B cell (primary cell): Measurements from ENCODE around the gene HSBP1. TPM values are rescaled to one million over a fixed set of nuclear protein-coding genes. Genes with fewer than 3 reads are reported as not detected.

Experiments used
- ATAC-seq: fragments of 200-7000 bp; cut with Tn5 transposase; one replicate; pipeline ENCODE4 v1.10.0; 2021; ENCODE audit warnings: low read depth, mild to moderate bottlenecking, moderate number of reproducible peaks, moderate library complexity
- CTCF ChIA-PET: fragments of 350-600 bp; sonication (Branson Sonifier 250); formaldehyde crosslinking; loops from one replicate; lab custom pipeline; 2021; ENCODE audit warnings: antibody characterized with exemption, inconsistent platforms; lab: Charles Lee
- POLR2A ChIA-PET: fragments of 350-600 bp; sonication (Branson Sonifier 250); formaldehyde crosslinking; loops from one replicate; lab custom pipeline; 2021; ENCODE audit warnings: antibody characterized with exemption; lab: Charles Lee
- DNase-seq: peaks from one replicate; pipeline ENCODE4 v3.0.0; 2013
- H2AFZ ChIP-seq: 2 replicates; pipeline ENCODE4 v1.6.1; 2012; ENCODE audit warnings: mild to moderate bottlenecking, low read depth, low read length; ENCODE audit not compliant: insufficient read depth, poor library complexity, severe bottlenecking
- H3K27ac ChIP-seq, 2 donors: 1 replicate in 1 of 2; 2 replicates in 1 of 2; pipeline ENCODE4 v1.5.1; 2012 to 2013; ENCODE audit warnings: low read length in 2 of 2, mild to moderate bottlenecking in 2 of 2, moderate library complexity in 1 of 2
- H3K27me3 ChIP-seq, 4 experiments: fragments of 200-600 bp in 1 of 4; sonication (generic) in 1 of 4; replicated peaks in 1 of 4; 1 replicate in 2 of 4; 2 replicates in 2 of 4; pipeline versions ENCODE4 v1.6.1 to v1.7.0; 2013 to 2016; ENCODE audit warnings: low read length in 3 of 4, mild to moderate bottlenecking in 2 of 4, mixed read lengths in 1 of 4, moderate library complexity in 1 of 4; ENCODE audit not compliant: insufficient read depth in 4 of 4, control insufficient read depth in 3 of 4; ENCODE audit errors: control extremely low read depth in 1 of 4
- H3K36me3 ChIP-seq, 2 experiments: replicated peaks in 1 of 2; 1 replicate in 1 of 2; 2 replicates in 1 of 2; pipeline versions ENCODE4 v1.6.1 to v1.7.1; 2013; ENCODE audit warnings: low read length in 1 of 2; ENCODE audit not compliant: insufficient read depth in 2 of 2, control insufficient read depth in 1 of 2; ENCODE audit errors: control extremely low read depth in 1 of 2, extremely low read depth in 1 of 2
- H3K4me1 ChIP-seq, 2 donors: fragments of 200-600 bp in 1 of 2; sonication (generic) in 1 of 2; 1 replicate in 1 of 2; 2 replicates in 1 of 2; pipeline versions ENCODE4 v1.5.1 to v1.6.1; 2013 to 2017; ENCODE audit warnings: low read length in 2 of 2; ENCODE audit not compliant: control insufficient read depth in 2 of 2, insufficient read depth in 2 of 2
- H3K4me2 ChIP-seq: replicated peaks from 2 replicates; pipeline ENCODE3; 2012; ENCODE audit warnings: mild to moderate bottlenecking, low read depth, low read length; ENCODE audit not compliant: poor library complexity, severe bottlenecking
- H3K4me3 ChIP-seq, 5 experiments: fragments of 200-600 bp in 1 of 5; sonication (generic) in 1 of 5; 1 replicate in 3 of 5; 2 replicates in 2 of 5; pipeline versions ENCODE4 v1.5.1 to v1.7.0; 2011 to 2016; ENCODE audit warnings: low read length in 4 of 5, mild to moderate bottlenecking in 4 of 5, low read depth in 2 of 5, control low read depth in 1 of 5, moderate library complexity in 1 of 5; ENCODE audit not compliant: insufficient read depth in 1 of 5; ENCODE audit errors: control extremely low read depth in 1 of 5, extremely low read depth in 1 of 5
- H3K79me2 ChIP-seq: fragments of 200-600 bp; sonication (generic); one replicate; pipeline ENCODE4 v1.6.0; 2016; ENCODE audit warnings: low read length; ENCODE audit not compliant: control insufficient read depth, insufficient read depth
- H3K9ac ChIP-seq: fragments of 200-600 bp; sonication (generic); 2 replicates; pipeline ENCODE4 v1.6.1; 2017; ENCODE audit warnings: mild to moderate bottlenecking, low read length, moderate library complexity
- H3K9me3 ChIP-seq, 3 donors: one replicate each; pipeline versions ENCODE4 v1.6.1 to v1.7.1; 2013; ENCODE audit warnings: low read length in 2 of 3; ENCODE audit not compliant: control insufficient read depth in 2 of 3, insufficient read depth in 1 of 3; ENCODE audit errors: control extremely low read depth in 1 of 3
- H4K20me1 ChIP-seq: 2 replicates; pipeline ENCODE4 v1.6.0; 2012; ENCODE audit warnings: mild to moderate bottlenecking, low read length; ENCODE audit not compliant: insufficient read depth, control insufficient read depth, poor library complexity, severe bottlenecking
- H3K27ac Mint-ChIP-seq: one replicate; pipeline ENCODE4 v1.8.0; 2021; ENCODE audit warnings: mixed read lengths
- H3K27me3 Mint-ChIP-seq: one replicate; pipeline ENCODE4 v1.8.0; 2021; ENCODE audit warnings: mixed read lengths
- H3K4me1 Mint-ChIP-seq: one replicate; pipeline ENCODE4 v1.8.0; 2021; ENCODE audit warnings: mixed read lengths
- H3K4me3 Mint-ChIP-seq: one replicate; pipeline ENCODE4 v1.8.0; 2021; ENCODE audit warnings: mixed read lengths
- H3K9me3 Mint-ChIP-seq: one replicate; pipeline ENCODE4 v1.8.0; 2022; ENCODE audit warnings: mixed read lengths; ENCODE audit not compliant: insufficient read depth
- EZH2 ChIP-seq: IDR thresholded peaks from 2 replicates; pipeline ENCODE4 v1.6.1; 2012; ENCODE audit warnings: borderline replicate concordance, low read depth, mild to moderate bottlenecking, moderate library complexity, low read length; ENCODE audit not compliant: insufficient read depth, poor library complexity, severe bottlenecking
- WGBS: methylation state at CpG from one replicate; pipeline ENCODE4 v1.1.5; 2013; ENCODE audit warnings: missing lambda C conversion rate; ENCODE audit not compliant: insufficient coverage; 5-methylcytosine and 5-hydroxymethylcytosine counted together
- intact Hi-C: fragments of 100-400 bp; cut with micrococcal nuclease; formaldehyde crosslinking; loops from one replicate; pipeline ENCODE4 v1.10.0; 2022
- polyA plus RNA-seq: library from polyadenylated mRNA; depleted of rRNA; stranded (reverse); fragments of >200 nt; gene quantifications from 2 replicates; pipeline ENCODE4 v1.2.3, GENCODE V29; 2012
- total RNA-seq, 2 donors: library from RNA; stranded (reverse); fragments of 120-200 nt in 1 of 2; gene quantifications; 1 replicate in 1 of 2; 2 replicates in 1 of 2; pipeline versions ENCODE4 v1.2.3 to v1.2.4, GENCODE V29; 2013 to 2022
- TF ChIP-seq, protein P1 (sequence below): fragments of 200-600 bp; IDR thresholded peaks from one replicate; pipeline ENCODE4 v1.8.0; 2022; ENCODE audit warnings: antibody characterized with exemption, mild to moderate bottlenecking

HSBP1 gene
- total and polyA plus RNA-seq, 2 donors (not counting 1 experiment from before 2014, with no cell fraction given), result 4.8 to 39.6 TPM

DNA sequence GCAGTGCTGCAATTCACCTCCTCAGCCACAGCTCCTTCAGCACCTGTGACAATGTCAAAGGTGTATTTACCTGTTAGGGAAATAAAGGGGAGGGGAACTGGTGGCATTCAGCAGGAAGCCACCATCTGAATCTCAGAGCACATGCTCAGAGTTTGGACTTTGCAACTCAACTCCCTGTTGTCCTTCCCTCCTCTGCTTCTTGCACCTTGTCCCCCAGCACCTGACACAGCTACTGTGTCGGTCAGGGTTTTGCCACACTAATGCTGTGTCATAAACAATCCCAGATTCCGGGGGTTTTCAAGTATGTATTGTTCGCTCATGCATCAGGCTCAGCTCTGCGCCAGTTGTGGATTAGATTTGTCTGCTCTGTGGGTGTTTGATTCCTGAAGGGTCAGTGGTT is 43.7 kb downstream of the HSBP1 start:
- no peak for DNase-seq
- intact Hi-C loops, result no loop called here
- no peak for ATAC-seq
- H3K27me3 ChIP-seq, result peaks cover 0 to 3% (median 1%) of the 10 kb centered on the region in 4 experiments
- H3K27ac ChIP-seq, result no peak overlapping the region
- CTCF ChIA-PET, result no interaction called here
- H2AFZ ChIP-seq, result no peak overlapping the region
- H3K79me2 ChIP-seq, result no peaks in the 10 kb centered on the region
- Mint-ChIP-seq H3K4me1 (peaks cover 7% of the 10 kb centered on the region), H3K27me3 (peaks cover 22% of the 10 kb centered on the region), H3K4me3 (no peak overlapping the region), H3K9me3 (no peaks in the 10 kb centered on the region), H3K27ac (no peak overlapping the region)
- peaks cover 0 to 9% of the 10 kb centered on the region in 2 donors for H3K4me1 ChIP-seq
- no peaks in the 10 kb centered on the region for H3K36me3 ChIP-seq
- no peak overlapping the region for H3K4me2 ChIP-seq
- TF ChIP-seq EZH2, result no peak
- TF ChIP-seq, protein P1, sequence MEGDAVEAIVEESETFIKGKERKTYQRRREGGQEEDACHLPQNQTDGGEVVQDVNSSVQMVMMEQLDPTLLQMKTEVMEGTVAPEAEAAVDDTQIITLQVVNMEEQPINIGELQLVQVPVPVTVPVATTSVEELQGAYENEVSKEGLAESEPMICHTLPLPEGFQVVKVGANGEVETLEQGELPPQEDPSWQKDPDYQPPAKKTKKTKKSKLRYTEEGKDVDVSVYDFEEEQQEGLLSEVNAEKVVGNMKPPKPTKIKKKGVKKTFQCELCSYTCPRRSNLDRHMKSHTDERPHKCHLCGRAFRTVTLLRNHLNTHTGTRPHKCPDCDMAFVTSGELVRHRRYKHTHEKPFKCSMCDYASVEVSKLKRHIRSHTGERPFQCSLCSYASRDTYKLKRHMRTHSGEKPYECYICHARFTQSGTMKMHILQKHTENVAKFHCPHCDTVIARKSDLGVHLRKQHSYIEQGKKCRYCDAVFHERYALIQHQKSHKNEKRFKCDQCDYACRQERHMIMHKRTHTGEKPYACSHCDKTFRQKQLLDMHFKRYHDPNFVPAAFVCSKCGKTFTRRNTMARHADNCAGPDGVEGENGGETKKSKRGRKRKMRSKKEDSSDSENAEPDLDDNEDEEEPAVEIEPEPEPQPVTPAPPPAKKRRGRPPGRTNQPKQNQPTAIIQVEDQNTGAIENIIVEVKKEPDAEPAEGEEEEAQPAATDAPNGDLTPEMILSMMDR, result no peak
- H3K9me3 ChIP-seq, result peaks cover 0 to 2% (median 0%) of the 10 kb centered on the region in 3 donors
- H3K4me3 ChIP-seq, result no peak overlapping the region
- H4K20me1 ChIP-seq, result no peaks in the 10 kb centered on the region
- WGBS, result 97% methylated on average over 4 of the region's 4 CpGs
- POLR2A ChIA-PET, result no interaction called here
- H3K9ac ChIP-seq, result no peak overlapping the region

- ATAC-seq (no peak), DNase-seq (no peak)
- H3K9me3 Mint-ChIP-seq, result no peaks in the 10 kb centered on the region
- 67% methylated on average over 2 of the region's 11 CpGs for WGBS
- Histone ChIP-seq H3K27me3 (peaks cover 0 to 5% (median 1%) of the 10 kb centered on the region in 4 experiments), H3K9me3 (peaks cover 0 to 2% (median 0%) of the 10 kb centered on the region in 3 donors), H3K27ac (no peak overlapping the region), H4K20me1 (no peaks in the 10 kb centered on the region), H3K4me3 (no peak overlapping the region), H2AFZ (no peak overlapping the region), H3K36me3 (no peaks in the 10 kb centered on the region), H3K79me2 (no peaks in the 10 kb centered on the region), H3K9ac (no peak overlapping the region), H3K4me2 (no peak overlapping the region), H3K4me1 (no peaks in the 10 kb centered on the region)
- H3K4me1 Mint-ChIP-seq, result no peaks in the 10 kb centered on the region
- H3K27ac Mint-ChIP-seq, result peak overlapping the region; percentile 56
- ChIA-PET POLR2A (no interaction called here), CTCF (interaction anchor here (0.6 kb wide), 1 partner anchor 28 kb away, joined by 3 read pairs; no protein-coding TSS in a partner anchor)
- H3K27me3 Mint-ChIP-seq, result peaks cover 25% of the 10 kb centered on the region
- intact Hi-C loops, result no loop called here
- no peak for TF ChIP-seq EZH2
- TF ChIP-seq, protein P1, result no peak
- H3K4me3 Mint-ChIP-seq, result no peak overlapping the region
Observed at GRCh38 chr16:83852774-83853173, 45.0 kb downstream of the HSBP1 start.
